Spleen (tissue), 7 donors: ENCODE results near the gene TJP2.

ENCODE experiments used
- CTCF ChIP-seq, 11 experiments: fragments of 200-600 bp in 7 of 11; fragments of 450-650 bp in 4 of 11; sonication (generic) in 4 of 11; IDR thresholded peaks in 8 of 11; conservative IDR thresholded peaks in 3 of 11; 1 replicate in 7 of 11; 2 replicates in 4 of 11; pipeline versions ENCODE4 v1.4.0 to v1.8.0; 2016 to 2021; ENCODE audit warnings: antibody characterized with exemption in 11 of 11, inconsistent platforms in 4 of 11, mild to moderate bottlenecking in 1 of 11
- POLR2AphosphoS5 ChIP-seq, 3 donors: sonication (generic); formaldehyde crosslinking; IDR thresholded peaks; one replicate each; pipeline ENCODE4 v1.5.1; 2017; ENCODE audit warnings: antibody characterized with exemption in 3 of 3
- donor health status: DM: no; HTN: no; CAD: no; lungs with moderate emphysema.
- donor health status: DM: no; HTN: no; CAD: no.
- donor health status: DM: no; HTN: no; CAD: no.

- TF ChIP-seq POLR2AphosphoS5 (IDR thresholded peaks at IDR 0.05) (no peak), CTCF (IDR thresholded peaks at IDR 0.05 in 8 of 11, conservative IDR thresholded peaks at IDR 0.05 in 3 of 11) (no peak)
These were observed 1.2 kb upstream of the TJP2 start for GRCh38 chr9:69172895-69173294.
